Measurements from ENCODE around the gene UCN2.
"Not testable (repeated sequence)": the region's sequence is repeated elsewhere in the genome, so short reads cannot be mapped to it uniquely, and the experiment has no call there.

The UCN2 gene

DNA sequence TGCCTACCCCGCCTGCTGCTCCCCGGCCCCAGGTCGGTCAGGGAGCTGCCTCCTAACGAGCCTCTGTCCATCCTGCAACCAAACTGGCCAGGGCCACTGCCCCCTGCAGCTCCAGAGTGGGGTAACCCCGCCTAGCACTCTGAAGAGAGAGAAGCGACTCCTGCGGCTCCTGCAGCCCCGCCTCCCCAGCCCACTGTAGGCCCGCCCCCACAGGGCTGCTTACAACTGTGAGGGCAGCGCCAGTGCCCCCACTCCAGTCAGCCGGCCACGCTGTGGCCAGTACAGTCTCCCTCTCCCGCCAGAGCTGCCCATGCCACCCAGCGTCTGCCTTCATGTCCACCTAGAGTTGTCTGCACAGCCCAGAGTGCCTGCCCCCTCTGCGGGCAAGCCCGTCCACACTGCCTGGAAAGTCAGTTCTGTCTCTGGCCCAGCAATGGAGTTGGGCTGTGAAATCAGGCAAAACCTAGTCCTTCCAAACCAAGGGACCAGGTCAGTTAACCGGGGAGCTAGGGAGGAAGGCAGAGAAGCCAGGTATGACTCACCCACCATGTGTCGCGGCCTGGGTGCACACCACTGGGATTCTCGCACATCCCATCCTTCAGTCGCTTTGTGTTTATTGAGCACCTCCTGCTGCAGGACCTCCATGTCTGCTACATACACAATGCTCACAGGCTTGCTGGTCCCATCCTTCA, 2.4 kb downstream of the UCN2 start:
- no peak for DNase-seq (ENCODE audit: low read depth)

DNA sequence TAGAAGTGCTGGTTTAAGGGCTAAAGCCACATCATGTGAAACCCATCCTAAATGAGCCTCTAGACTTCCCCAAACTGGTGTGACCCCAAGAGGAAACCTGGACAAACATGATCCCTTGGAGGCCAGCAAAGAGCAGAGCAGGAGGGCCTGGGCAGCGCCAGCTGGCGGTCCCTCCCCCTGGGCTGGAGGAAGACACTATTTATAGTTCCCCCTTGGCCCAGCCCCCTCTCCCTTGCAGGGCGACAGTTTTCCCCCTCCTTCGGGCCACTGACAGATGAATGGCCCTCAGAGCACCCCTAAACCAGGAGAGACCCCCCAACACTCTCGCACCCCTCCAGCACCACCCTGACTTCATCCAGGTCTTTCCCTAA, 2.9 kb downstream of the UCN2 start:
- DNase-seq (ENCODE audit: low read depth) = no peak

DNA sequence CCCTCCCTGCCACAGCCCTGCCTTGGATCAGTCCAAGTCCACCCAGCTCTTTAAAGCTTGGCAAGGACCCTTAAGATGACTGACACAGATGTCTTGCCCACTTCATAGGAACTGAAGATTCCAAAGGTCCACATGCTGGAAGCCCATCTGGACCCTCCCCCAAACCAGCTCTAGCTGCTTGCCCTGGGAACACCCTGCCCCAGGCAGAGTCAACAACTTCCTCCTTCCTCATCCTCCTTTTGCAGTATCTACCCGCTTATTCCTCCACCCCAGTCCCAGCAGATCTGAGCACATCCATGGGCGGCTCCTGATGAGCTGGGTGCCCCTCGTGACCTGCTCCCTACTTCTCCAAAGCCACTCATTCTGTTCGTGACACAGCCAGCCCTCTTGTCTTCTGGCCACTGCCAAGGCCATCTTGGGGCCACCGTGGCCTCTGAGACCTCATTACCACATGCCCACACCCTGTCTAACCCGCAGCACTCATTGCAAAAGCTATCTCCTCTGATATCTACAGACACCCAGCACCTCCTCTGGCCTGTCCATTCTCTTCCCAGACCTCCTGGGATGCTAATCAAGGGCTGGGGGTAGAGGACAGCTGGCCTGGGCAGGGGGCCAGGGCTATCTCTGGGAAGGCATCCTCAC, 5.0 kb downstream of the UCN2 start:
- DNase-seq (ENCODE audit: low read depth) = no peak

DNA sequence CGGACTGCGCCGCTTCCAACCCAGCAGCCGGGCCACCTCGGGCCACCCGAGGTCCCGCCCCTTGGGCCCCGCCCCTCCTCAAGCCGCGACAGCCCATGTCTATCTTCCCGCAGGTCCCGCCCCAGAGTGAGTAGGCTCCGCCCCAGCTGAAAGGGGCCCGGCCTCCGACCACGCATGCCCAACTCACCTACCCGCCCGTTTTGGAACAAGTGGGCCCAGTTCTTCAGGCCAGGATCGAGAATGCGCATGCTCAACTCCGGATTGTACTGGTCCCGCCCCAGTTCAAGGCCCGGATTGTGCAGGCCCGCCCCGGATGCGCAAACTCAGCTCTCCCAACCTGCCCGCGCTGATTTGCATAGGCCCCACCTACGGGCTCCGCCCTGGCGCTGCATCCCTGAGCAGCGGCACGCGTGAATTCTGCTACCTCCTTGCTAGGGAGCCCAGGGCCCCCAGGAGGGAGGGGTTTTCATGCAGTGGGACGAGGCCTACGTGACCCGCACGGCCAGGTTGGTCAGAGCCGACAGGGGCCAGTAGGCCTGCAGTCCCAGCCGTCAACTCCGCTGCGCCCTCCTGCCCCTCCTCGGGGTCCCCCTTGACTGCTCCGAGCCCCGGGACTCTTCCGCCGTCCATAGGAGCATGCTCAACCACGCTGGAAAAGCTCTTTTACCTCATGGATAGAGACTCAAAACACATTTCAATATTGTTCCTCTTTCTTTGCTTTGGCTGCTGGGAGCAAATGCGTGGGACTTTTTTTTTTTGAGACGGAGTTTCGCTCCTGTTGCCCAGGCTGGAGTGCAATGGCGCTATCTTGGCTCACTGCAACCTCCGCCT, 6.6 kb downstream of the UCN2 start, which contains the start of gene PFKFB4:
PFKFB4 (minus strand) TSS at position 8 of the 831 bp plus-strand sequence. CDS start 26 bp downstream, outside the sequence.
- peak; percentile 99 for DNase-seq (ENCODE audit: low read depth)

DNA sequence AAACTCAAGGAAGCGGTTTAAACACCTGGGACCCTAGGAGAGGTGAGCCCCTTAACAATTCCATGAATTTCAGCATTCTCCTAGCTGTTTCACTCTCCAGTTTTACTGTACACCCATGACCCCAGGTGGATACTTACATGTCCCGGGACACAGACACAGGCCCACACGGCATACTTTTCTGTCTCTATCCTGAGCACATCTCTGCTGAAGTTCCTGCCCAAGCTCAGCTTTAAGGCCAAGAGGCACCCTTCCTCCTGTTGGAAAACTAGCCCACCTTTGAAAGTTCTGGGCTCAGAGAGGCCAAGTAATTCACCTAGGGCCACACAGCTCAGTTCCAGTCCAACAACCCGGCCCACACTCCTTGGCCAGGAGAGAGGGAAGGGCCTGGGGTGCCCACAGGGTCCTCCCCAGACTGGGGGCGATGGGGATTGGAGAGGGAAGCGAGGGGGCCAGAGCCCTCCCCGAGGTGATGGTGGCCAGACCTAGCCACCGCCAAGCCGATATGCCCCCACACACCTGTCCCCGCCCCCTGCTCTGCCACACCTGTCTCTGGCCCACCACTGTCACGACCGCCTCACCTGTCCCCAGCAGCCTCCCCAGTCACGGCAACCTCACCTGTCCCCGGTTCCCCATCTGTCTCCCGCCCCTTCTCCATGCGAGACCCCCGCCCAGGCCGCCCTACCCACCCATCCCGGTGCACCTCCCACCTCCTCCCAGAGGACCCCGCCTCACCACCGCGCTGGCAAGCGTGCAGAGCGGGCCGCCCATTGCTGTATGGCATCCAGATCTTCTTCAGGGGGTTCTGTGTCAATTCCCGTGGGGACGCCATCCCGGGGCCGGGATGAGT, 7.4 kb downstream of the UCN2 start:
- no peak for DNase-seq (ENCODE audit: low read depth)

DNA sequence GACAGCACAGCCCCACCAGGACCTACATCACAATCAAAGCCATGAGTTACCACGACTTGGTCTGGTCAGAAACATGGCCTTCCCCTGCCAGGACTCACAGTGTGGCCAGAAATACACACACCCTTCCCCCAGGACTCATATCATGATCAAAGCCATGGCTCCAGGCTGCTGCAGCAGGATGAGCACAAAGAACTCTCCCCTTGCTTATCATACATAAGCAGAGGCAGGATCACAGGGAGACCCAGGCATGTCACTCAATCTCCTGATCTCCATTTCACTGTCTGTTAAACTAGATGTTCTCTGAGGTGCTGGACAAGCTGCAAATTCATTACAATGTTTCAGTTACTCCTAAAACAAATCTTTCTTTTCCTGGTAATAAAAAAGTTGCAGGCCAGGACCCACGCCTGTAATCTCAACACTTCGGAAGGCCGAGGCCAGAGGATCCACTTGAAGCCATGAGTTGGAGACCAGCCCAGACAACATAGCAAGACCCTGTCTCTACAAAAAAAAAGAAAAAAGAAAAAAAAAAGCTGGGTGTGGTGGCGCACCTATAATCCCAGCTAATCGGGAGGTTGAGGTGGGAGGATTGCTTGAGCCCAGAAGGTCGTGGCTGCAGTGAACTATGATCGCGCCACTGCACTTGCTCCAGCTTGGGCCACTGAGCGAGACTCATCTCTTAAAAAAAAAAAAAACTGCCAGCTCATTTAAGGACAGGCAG, 8.2 kb downstream of the UCN2 start:
- DNase-seq (ENCODE audit: low read depth) = no peak

DNA sequence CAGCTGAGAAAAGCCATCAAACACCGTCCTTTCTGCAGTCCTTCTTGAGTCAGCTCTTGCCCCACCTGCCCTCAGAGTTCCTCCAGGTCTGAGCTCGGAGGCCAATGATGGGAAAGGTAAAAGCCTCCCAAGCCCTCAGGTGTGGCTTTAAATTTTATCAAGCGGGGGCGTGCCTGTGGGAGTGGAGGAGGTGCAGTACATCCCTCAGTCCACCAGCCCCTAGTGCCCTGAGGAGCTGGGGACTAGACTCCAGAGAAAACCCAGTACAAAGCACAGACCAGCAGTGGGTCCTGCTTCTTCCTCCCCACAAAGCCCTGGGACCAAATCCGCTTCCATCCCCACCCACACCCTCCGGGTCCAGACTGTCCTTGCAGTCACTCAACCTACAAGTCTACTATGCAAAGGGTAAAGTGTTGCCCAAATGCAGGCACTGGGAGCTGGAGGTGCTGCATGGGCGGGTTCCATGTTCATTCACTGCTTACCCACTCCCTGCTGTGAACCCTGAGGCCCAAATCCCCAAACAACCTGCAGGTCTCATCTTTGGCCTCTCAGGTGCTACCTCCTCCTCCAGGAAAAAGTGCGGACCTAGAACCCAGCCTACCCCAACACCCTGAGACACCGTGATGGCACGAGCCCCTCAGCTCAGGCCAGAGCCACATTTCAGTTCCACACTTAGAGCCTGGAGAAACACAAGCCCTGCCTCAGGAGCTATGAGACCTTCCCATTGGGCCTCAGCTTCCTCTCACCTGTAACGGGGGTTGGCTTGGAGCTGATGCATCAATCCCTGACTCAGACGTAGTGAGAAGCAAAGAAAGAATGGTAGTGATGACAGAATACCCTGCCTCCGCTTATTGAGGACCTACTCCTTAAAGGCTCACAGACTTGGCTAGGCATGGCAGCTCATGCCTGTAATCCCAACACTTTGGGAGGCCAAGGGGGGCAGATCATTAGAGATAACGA, 9.4 kb downstream of the UCN2 start:
- no peak for DNase-seq (ENCODE audit: low read depth)

DNA sequence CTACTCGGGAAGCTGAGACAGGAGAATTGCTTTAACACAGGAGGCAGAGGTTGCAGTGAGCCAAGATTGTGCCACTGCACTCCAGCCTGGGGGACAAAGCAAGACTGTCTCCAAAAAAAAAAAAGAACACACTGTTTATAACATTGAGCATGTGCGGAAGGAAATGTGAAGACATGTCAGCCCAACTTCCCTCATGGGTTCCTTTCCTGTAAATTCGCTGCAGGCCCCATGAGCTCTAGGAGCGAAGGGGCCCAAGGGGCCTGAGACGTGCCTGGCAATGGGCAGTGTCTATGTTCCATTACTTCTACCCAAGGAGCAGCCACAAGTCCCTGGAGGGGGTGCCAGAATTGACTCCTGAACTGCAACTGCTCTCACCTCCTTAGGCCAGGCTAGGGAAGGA, 10.2 kb downstream of the UCN2 start:
- DNase-seq (ENCODE audit: low read depth) = no peak

DNA sequence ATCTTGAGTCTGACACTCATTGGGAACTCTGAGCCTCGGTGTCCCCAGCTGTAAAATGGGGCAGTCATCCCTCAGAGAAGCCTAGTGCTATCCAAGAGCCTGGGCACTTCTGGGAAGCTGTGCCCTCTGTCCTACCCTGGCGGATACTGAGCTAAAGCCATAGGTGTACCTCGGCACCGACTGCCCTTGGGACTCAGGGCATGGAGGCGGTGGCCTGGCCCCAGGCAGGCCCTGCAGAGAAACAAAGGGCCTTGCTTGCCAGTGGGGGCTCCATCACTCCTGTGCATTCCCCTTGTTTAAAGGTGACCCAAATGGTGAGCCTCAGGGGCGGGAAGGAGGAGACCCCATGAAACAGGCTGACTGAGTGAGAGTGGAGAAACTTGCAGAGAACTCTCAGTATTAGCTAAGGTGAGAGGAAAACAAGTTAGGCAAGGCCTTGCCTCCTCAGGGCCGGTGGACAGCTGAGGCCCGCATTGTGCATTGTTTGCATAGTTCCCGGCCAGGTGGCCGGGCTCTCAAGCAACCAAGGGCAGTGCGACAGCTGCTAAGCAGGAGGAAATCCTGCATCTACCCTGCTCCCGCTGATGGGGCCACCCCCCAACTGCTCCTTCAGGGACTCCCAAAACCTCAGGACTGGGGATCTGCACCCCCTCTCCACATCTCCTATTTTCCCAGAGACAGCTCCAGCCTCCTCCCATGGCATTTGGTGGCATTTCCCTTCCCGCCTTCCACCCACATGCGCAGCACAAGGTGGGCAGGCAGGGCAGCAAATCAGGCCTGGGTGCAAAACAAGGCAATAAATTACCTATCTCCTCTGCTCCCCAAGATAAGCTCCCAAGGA, 11.2 kb downstream of the UCN2 start:
- no peak for DNase-seq (ENCODE audit: low read depth)

DNA sequence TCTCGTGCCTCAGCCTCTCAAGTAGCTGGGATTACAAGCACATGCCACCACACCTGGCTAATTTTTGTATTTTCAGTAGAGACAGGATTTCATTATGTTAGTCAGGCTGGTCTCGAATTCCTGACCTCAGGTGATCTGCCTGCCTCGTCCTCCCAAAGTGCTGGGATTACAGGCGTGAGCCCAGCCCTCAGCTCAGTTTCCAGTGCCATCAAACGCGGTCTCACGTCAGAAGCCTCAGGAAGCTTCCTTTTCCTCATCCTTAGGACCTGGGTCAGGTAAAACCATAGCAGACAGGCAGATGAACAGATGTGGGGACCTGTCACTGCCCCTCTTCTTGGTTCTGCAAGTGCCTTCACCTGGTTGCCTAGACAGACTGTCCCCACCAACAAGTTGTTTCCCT, 11.9 kb downstream of the UCN2 start:
- not testable (repeated sequence) for DNase-seq (ENCODE audit: low read depth)

DNA sequence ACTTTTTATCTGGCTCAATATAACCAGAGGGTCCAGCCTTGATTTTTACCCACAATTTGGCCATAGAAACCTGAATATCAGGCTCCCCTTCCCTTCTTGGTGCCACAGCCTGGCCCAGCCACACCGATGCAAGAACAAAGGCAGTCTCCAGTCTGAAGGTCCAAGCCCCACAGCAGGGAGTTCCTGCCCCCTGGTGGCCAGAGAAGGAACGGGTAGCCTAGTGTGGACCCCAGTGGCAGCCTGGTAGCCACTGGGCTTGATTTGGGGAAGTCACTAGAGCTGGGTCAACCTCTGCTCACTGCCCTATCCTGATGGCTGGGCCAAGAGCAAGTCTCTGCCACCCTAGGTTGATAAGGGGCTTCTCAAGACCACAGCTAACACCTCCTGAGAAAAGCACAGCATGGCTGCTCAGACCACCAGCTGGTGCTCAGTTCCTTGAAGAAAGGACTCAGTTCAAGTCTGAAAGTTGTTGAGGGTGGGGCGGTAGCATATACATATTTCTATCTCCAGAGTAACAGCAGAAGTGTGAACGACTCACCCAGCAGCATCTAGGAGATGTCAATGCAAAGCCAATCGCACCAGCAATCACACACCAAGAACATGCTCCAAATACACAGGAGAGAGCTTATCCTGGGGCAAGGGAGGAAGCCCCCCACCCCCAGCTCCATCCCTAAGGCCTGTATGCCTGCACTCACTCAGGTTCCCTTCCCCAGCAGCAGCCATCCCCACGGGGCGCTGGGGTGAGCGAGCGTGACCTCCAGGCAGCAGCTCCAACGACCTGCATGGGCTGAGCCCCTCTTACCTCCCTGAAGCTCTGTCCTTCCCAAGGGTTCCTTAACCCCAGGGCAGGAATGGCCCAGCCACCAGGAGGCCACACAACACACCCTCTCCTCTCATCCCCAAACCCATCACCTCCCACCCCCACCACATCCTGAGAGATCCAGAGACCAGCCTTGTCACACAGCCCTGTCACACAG, 14.6 kb downstream of the UCN2 start:
- peak; percentile 83 for DNase-seq (ENCODE audit: low read depth)

DNA sequence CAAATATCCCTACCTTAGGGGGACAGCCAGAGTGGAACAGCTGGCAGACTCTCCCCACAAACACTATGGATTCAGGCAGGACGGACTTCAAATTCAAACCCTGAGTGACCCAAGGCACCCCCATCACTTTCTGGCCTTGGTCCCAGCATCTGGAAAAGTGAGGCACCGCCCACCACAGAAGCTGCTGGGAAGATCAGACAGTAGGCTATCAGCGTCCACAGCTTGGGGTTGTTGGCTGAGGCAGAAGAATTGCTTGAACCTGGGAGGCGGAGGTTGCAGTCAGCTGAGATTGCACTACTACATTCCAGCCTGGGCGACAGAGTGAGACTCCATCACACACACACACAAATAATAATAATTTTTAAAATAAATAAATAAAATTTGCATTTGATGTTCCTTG, 15.5 kb downstream of the UCN2 start:
- DNase-seq (ENCODE audit: low read depth) = no peak

DNA sequence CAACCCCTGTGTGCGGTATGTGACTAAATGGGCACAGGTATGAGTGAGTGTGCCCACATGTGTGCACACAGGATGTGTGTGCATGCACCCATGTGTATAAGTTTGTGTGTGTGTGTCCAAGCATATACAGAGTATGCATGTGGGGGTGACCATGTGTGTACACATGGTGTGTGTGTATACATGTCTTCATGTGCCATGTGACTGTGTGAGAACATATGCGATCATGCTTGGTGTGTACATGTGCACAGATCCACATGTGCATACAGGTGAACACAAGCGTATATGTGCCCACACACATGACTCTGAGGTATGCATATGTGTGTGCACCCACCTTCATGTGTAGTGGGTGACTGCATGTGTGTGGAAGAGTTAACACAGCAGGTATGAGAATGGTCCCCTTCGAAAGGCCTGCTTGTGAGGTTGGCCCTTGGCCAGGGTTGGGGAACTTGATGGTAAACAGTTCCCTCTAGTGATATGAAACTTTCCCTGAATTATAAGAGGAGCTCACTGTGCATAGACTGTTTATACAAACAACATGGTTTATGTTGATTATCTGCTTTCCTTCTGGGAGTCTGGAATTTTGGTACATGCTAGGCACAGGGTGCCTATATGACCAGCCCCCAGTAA, 17.3 kb downstream of the UCN2 start:
- DNase-seq (ENCODE audit: low read depth) = no peak

DNA sequence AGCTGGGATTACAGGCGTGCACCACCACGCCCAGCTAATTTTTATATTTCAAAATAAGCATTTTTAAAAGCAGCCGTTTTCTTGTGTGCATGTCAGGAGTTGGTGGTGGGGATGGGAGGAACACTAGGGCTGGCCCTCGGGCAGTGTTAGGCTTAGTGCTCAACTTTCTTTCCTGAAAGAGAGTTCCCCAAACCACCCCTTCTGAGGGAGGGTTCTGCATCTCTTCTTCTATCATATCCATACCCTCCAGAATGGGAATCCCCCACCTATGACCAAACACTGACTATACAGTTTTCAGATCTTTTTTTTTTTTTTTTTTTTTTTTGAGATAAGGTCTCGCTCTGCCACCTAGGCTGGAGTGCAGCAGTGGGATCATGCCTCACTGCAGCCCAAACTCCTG, 19.4 kb downstream of the UCN2 start:
- DNase-seq (ENCODE audit: low read depth) = no peak

DNA sequence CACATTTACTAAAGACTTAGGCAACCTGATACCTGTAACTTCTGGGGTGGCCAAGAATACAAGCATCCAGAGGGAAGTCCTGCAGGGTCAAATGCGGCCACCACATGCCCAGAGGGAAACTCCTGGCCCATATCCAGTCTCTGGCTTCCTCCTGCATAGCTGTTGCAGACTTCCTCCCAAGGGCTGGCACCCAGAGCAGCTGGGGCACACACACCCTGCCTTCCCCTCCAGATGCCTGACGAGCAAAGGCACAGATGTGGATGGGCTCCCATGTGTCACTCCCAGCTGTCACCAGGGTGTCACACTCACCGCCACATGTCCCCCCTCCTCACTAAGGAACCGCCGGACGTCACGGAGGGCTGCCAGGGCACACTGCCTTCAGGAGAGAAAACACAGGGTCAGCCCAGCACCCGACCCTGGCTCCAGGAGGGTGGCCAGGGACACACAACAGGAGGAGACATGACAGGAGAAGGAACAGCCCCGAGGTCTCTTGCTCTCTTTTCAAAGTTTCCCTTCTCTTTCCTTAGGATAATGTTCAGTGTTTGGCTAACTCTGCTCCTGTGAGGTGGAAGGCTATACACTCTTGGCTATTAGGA, 20.2 kb downstream of the UCN2 start:
- no peak for DNase-seq (ENCODE audit: low read depth)

DNA sequence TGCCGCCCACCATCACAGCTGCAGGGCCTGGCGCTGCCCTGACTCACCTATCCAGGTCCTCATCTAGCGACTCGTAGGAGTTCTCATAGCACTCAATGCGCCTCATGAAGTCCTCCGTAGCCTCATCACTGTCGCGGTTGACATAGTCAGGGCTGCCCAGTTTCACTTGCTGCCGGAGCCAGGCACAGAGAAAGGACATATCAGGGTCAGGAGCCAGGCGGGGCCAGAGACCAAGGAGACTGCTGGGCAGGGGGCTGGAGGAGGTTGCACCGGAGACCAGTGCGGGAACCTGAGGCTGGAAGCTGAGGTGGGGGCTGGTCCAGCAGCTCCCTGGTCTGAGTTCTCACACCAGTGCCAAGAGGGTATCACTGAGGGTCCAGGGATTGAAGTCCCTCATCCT, 25.1 kb downstream of the UCN2 start:
- DNase-seq (ENCODE audit: low read depth) = no peak

DNA sequence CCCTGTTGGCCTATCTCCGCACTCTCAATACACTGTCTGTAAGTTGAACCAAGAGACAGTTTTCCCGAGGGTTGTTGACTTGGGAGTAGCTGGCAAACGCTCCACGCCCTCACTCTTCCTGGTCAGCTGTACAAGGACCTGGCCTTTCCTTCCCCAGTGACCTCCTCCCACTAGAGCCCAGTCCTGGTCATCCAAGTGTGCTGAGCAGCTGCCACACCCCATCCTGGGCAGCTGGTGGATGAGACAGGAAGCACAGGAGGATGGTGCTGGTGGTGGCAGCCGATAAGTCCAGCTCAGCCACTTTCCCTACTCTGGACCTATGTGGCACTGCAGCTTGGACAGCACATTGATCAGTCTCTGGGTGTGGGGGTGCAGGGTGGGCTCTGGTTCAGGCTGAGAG, 26.8 kb downstream of the UCN2 start:
- DNase-seq (ENCODE audit: low read depth) = no peak

Measured in activated T-cell treated with anti-CD3 and anti-CD28 coated beads for 1 hour (primary cell).